SK-N-SH (cell line): Measurements from ENCODE around the gene HIVEP2. TPM values are rescaled to one million over a fixed set of nuclear protein-coding genes. Genes with fewer than 3 reads are reported as not detected.
A peak's percentile ranks its signal among the peaks of the same experiment; 100 is the strongest.

Source experiments
- CTCF ChIA-PET: fragments of 300-600, 350-600 bp; formaldehyde crosslinking; extraction: SDS; loops from one replicate; lab custom pipeline; 2021; lab: Yijun Ruan, JAX
- POLR2A ChIA-PET: fragments of 350-600 bp; sonication (Branson Sonifier 250); formaldehyde crosslinking; extraction: SDS; loops from one replicate; lab custom pipeline; 2020; ENCODE audit warnings: antibody characterized with exemption, inconsistent platforms; lab: Yijun Ruan, JAX
- DNase-seq: peaks from one replicate; pipeline ENCODE4 v3.0.0; 2012
- H2AFZ ChIP-seq: fragments of 200-600 bp; sonication (generic); 2 replicates; pipeline ENCODE4 v1.8.1; 2016; ENCODE audit warnings: antibody characterized with exemption, mild to moderate bottlenecking, low read depth
- H3F3A ChIP-seq: fragments of 200-600 bp; sonication (generic); replicated peaks from 2 replicates; pipeline ENCODE3; 2016; ENCODE audit warnings: antibody characterized with exemption, mild to moderate bottlenecking; ENCODE audit not compliant: insufficient read depth
- H3K27ac ChIP-seq, 2 experiments: fragments of 200-500 bp in 1 of 2; fragments of 200-600 bp in 1 of 2; sonication (Bioruptor generic) in 1 of 2; sonication (generic), shearing (Covaris generic) in 1 of 2; 2 replicates each; pipeline versions ENCODE4 v1.5.1 to v1.6.1; 2014 to 2016; ENCODE audit warnings: low read depth in 2 of 2, inconsistent platforms in 1 of 2, low read length in 1 of 2, mild to moderate bottlenecking in 1 of 2, mixed read lengths in 1 of 2
- H3K27me3 ChIP-seq: fragments of 200-600 bp; sonication (generic), shearing (Covaris generic); 2 replicates; pipeline ENCODE4 v1.6.1; 2016; ENCODE audit warnings: mixed run types; ENCODE audit not compliant: insufficient read depth
- H3K36me3 ChIP-seq, 2 experiments: fragments of 200-500 bp in 1 of 2; fragments of 200-600 bp in 1 of 2; sonication (Bioruptor generic) in 1 of 2; sonication (generic) in 1 of 2; replicated peaks in 1 of 2; 2 replicates each; pipeline versions ENCODE3 to v1.5.1; 2014 to 2016; ENCODE audit warnings: low read length in 1 of 2, mild to moderate bottlenecking in 1 of 2; ENCODE audit not compliant: insufficient read depth in 2 of 2, control insufficient read depth in 1 of 2
- H3K4me1 ChIP-seq, 2 experiments: fragments of 200-500 bp in 1 of 2; fragments of 200-600 bp in 1 of 2; sonication (Bioruptor generic) in 1 of 2; sonication (generic), shearing (Covaris generic) in 1 of 2; 2 replicates each; pipeline versions ENCODE4 v1.5.1 to v1.6.1; 2014 to 2016; ENCODE audit warnings: low read depth in 1 of 2, low read length in 1 of 2, mixed run types in 1 of 2; ENCODE audit not compliant: insufficient read depth in 2 of 2, control insufficient read depth in 1 of 2
- H3K4me2 ChIP-seq: fragments of 200-600 bp; sonication (generic), shearing (Covaris generic); 2 replicates; pipeline ENCODE4 v1.6.1; 2017; ENCODE audit warnings: mixed run types
- H3K4me3 ChIP-seq, 2 experiments: fragments of 200-500 bp in 1 of 2; fragments of 200-600 bp in 1 of 2; sonication (Bioruptor generic) in 1 of 2; sonication (generic), shearing (Covaris generic) in 1 of 2; 2 replicates each; pipeline versions ENCODE4 v1.5.1 to v1.8.1; 2014 to 2016; ENCODE audit warnings: low read depth in 2 of 2, inconsistent platforms in 1 of 2, low read length in 1 of 2, mild to moderate bottlenecking in 1 of 2, mixed read lengths in 1 of 2, moderate library complexity in 1 of 2
- H3K79me2 ChIP-seq: fragments of 200-600 bp; sonication (generic); 2 replicates; pipeline ENCODE4 v1.8.1; 2017; ENCODE audit warnings: mild to moderate bottlenecking; ENCODE audit not compliant: insufficient read depth
- H3K9ac ChIP-seq: fragments of 200-600 bp; sonication (generic); 2 replicates; pipeline ENCODE4 v1.6.1; 2017; ENCODE audit warnings: mixed run types
- H3K9me2 ChIP-seq: fragments of 200-600 bp; sonication (generic); 2 replicates; pipeline ENCODE4 v1.6.1; 2017; ENCODE audit warnings: mixed run types
- H3K9me3 ChIP-seq: fragments of 200-600 bp; sonication (generic); 2 replicates; pipeline ENCODE4 v1.6.1; 2017; ENCODE audit warnings: mixed run types, mild to moderate bottlenecking, moderate library complexity
- H4K20me1 ChIP-seq: fragments of 200-600 bp; sonication (generic); 2 replicates; pipeline ENCODE4 v1.6.1; 2017; ENCODE audit warnings: mild to moderate bottlenecking, mixed run types; ENCODE audit not compliant: insufficient read depth
- CHD2 ChIP-seq: fragments of 150-350 bp; IDR thresholded peaks from 2 replicates; pipeline ENCODE4 v1.6.1; 2018; ENCODE audit warnings: low read length; ENCODE audit not compliant: partially characterized antibody
- ELF1 ChIP-seq: IDR thresholded peaks from 2 replicates; pipeline ENCODE4 v1.4.0; 2012
- EP300 ChIP-seq, 2 experiments: IDR thresholded peaks; 2 replicates each; pipeline versions ENCODE4 v1.4.0 to v1.6.1; 2012; ENCODE audit warnings: borderline replicate concordance in 1 of 2, low read depth in 1 of 2, low read length in 1 of 2
- FOSL2 ChIP-seq: IDR thresholded peaks from 2 replicates; pipeline ENCODE4 v1.4.0; 2012; ENCODE audit warnings: low read depth, mild to moderate bottlenecking, moderate library complexity, borderline replicate concordance
- GABPA ChIP-seq: IDR thresholded peaks from 2 replicates; pipeline ENCODE4 v1.4.0; 2012; ENCODE audit warnings: low read depth, mild to moderate bottlenecking
- GATA2 ChIP-seq: sonication (generic); formaldehyde crosslinking; IDR thresholded peaks from 2 replicates; pipeline ENCODE4 v1.5.0; 2020; ENCODE audit warnings: mild to moderate bottlenecking, missing genetic modification reagents
- JUND ChIP-seq: IDR thresholded peaks from 2 replicates; pipeline ENCODE4 v1.4.0; 2012
- MXI1 ChIP-seq: IDR thresholded peaks from 2 replicates; pipeline ENCODE4 v1.6.1; 2012; ENCODE audit warnings: mild to moderate bottlenecking, low read depth, low read length, improper control_type of control experiment
- NFIC ChIP-seq: IDR thresholded peaks from 2 replicates; pipeline ENCODE4 v1.4.0; 2012; ENCODE audit warnings: borderline replicate concordance
- RAD21 ChIP-seq: IDR thresholded peaks from 2 replicates; pipeline ENCODE4 v1.6.1; 2012; ENCODE audit warnings: mild to moderate bottlenecking, low read length
- RCOR1 ChIP-seq: fragments of 150-350 bp; IDR thresholded peaks from 2 replicates; pipeline ENCODE4 v1.6.1; 2017; ENCODE audit warnings: antibody characterized with exemption, low read length
- RFX5 ChIP-seq: IDR thresholded peaks from 2 replicates; pipeline ENCODE4 v1.6.1; 2012; ENCODE audit warnings: mild to moderate bottlenecking, improper control_type of control experiment, low read length
- RXRA ChIP-seq: IDR thresholded peaks from 2 replicates; pipeline ENCODE4 v1.4.0; 2012; ENCODE audit warnings: low read depth, mild to moderate bottlenecking, borderline replicate concordance
- TEAD4 ChIP-seq: IDR thresholded peaks from 2 replicates; pipeline ENCODE4 v1.4.0; 2012; ENCODE audit warnings: mild to moderate bottlenecking, borderline replicate concordance; ENCODE audit not compliant: insufficient read depth
- WGBS: methylation state at CpG from one replicate; pipeline ENCODE4 v1.1.6; 2017; ENCODE audit warnings: low lambda C conversion rate; 5-methylcytosine and 5-hydroxymethylcytosine counted together
- polyA plus RNA-seq, 3 experiments: library from polyadenylated mRNA; depleted of rRNA; stranded (reverse); fragments of >200 nt; gene quantifications; 2 replicates each; pipeline ENCODE4 v1.2.3, GENCODE V29; 2012
- TF ChIP-seq, protein P1 (sequence below): IDR thresholded peaks from 2 replicates; pipeline ENCODE4 v1.4.0; 2012; ENCODE audit warnings: low read depth
- TF ChIP-seq, protein P2 (sequence below): fragments of 150-350 bp; IDR thresholded peaks from 2 replicates; pipeline ENCODE4 v1.6.1; 2017; ENCODE audit warnings: antibody characterized with exemption, low read length, low read depth, borderline replicate concordance
- TF ChIP-seq, protein P3 (sequence below): IDR thresholded peaks from 2 replicates; pipeline ENCODE4 v1.6.1; 2012; ENCODE audit warnings: mild to moderate bottlenecking, low read depth, low read length, moderate library complexity

HIVEP2 gene
- polyA plus RNA-seq, 1 of the 3 experiments (the other 2 are of a cell fraction): 2.5 TPM

DNA sequence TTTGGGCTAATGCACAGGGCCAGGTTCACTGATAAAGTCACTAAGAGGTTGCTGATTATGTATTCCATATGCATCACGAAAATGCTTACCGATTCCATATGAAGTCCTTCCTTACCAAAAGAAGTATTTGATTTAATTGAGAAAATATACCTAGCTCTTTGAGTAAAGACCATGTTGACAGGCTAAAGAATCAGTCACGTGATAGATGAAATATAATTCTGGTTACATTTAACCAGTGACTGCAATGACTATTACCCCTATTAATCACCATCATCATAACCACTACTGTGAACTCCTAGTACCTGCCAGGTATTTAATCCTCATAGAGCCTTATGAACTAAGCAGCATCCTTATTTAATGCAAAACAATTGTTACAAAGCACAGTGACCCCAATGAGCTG is 110.1 kb downstream of the HIVEP2 start:
- H3K9me2 ChIP-seq: no peaks in the 10 kb centered on the region
- H3K27ac ChIP-seq: no peak overlapping the region
- no peak overlapping the region for H2AFZ ChIP-seq
- no peak for DNase-seq
- H3K79me2 ChIP-seq: peaks cover 57% of the 10 kb centered on the region
- no peak overlapping the region for H3K4me3 ChIP-seq
- ChIA-PET POLR2A (no interaction called here), CTCF (interaction anchor here (1.3 to 1.7 kb wide), 2 partner anchors 21 to 142 kb away, joined by 3 to 7 read pairs; no protein-coding TSS in a partner anchor)
- 96% methylated on average over 3 of the region's 3 CpGs for WGBS
- peaks cover 11 to 13% of the 10 kb centered on the region in 2 experiments; a peak in 3 of 4 replicates for H3K4me1 ChIP-seq
- no peak for TF ChIP-seq GATA2 (CRISPR knock-in tag)
- no peak for TF ChIP-seq EP300 (IDR thresholded peaks at IDR 0.05; ENCODE audit: borderline replicate concordance in 1 of 2, low read depth in 1 of 2, low read length in 1 of 2)
- TF ChIP-seq RXRA: no peak
- no peak for TF ChIP-seq ELF1
- TF ChIP-seq TEAD4: no peak
- TF ChIP-seq CHD2: no peak
- no peak for TF ChIP-seq JUND
- TF ChIP-seq FOSL2: no peak
- no peak for TF ChIP-seq RAD21
- TF ChIP-seq, protein P1, sequence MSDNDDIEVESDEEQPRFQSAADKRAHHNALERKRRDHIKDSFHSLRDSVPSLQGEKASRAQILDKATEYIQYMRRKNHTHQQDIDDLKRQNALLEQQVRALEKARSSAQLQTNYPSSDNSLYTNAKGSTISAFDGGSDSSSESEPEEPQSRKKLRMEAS: no peak
- no peak for TF ChIP-seq RFX5
- no peak overlapping the region for H3K4me2 ChIP-seq
- H4K20me1 ChIP-seq: no peaks in the 10 kb centered on the region
- no peaks in the 10 kb centered on the region for H3K27me3 ChIP-seq
- H3F3A ChIP-seq: peaks cover 16% of the 10 kb centered on the region
- no peaks in the 10 kb centered on the region for H3K9me3 ChIP-seq
- H3K9ac ChIP-seq: no peak overlapping the region
- peaks cover 0 to 4% of the 10 kb centered on the region in 2 experiments for H3K36me3 ChIP-seq

DNA sequence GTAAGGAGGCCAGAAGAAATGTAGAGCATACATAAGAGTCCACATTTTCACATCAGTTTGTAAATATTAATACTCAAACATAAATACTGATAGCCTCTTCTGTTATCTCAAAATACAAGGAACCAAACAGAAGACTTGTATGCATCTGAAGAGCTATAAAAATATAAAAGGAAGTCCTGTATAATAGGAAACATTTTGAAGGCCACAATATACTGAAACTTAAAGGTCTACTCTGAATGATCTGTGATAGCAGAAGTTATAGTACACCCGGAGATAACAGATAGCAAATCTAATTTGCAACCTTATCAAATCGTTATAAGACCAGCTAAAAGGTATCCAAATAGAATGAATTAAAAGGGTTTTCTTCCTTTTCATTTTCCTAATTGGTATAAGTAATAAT is 111.2 kb downstream of the HIVEP2 start:
- POLR2A ChIA-PET: no interaction called here
- Histone ChIP-seq H3K27me3 (no peaks in the 10 kb centered on the region), H4K20me1 (no peaks in the 10 kb centered on the region), H3K9me2 (no peaks in the 10 kb centered on the region), H3F3A (peaks cover 16% of the 10 kb centered on the region), H3K9ac (peak overlapping the region; percentile 46; the same call in 1 of the 2 replicates), H3K27ac (peak overlapping the region in 1 of 2 experiments; percentile 91; a peak in 2 of 4 replicates), H3K9me3 (no peaks in the 10 kb centered on the region), H3K4me2 (peak overlapping the region; percentile 60; the same call in 1 of the 2 replicates), H3K79me2 (peaks cover 58% of the 10 kb centered on the region), H3K4me1 (peaks cover 6 to 13% of the 10 kb centered on the region in 2 experiments; a peak in 3 of 4 replicates), H2AFZ (peak overlapping the region; percentile 39; the same call in 1 of the 2 replicates), H3K36me3 (peaks cover 0 to 4% of the 10 kb centered on the region in 2 experiments), H3K4me3 (no peak overlapping the region)
- DNase-seq: no peak
- 19% methylated on average over 2 of the region's 2 CpGs for WGBS
- CTCF ChIA-PET: no interaction called here
- TF ChIP-seq GATA2 (CRISPR knock-in tag) (peak; percentile 33; the same call in 1 of the 2 replicates), CHD2 (no peak), RAD21 (no peak)

DNA sequence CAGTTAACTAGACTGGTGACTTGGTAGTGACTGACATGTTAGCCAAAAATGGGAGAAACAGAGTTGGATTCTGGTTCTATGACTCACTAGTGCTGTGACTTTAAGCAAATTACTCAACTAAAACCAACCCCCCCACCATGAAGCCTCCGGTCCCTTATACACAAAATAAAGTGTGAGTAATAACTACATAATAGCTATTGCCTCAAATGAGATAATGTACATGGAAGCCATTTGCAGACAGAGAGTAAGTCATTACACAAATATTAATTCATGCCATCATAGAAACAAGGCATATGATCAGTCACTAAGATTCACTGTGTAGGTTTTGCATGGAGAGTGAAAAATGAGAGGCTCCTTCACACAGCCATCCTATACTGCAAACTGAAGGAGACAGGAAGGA is 111.9 kb downstream of the HIVEP2 start:
- H4K20me1 ChIP-seq: no peaks in the 10 kb centered on the region
- H3K27me3 ChIP-seq: no peaks in the 10 kb centered on the region
- peaks cover 16% of the 10 kb centered on the region for H3F3A ChIP-seq
- POLR2A ChIA-PET: no interaction called here
- no peak overlapping the region for H3K4me3 ChIP-seq
- no peaks in the 10 kb centered on the region for H3K9me3 ChIP-seq
- H3K36me3 ChIP-seq: peaks cover 0 to 4% of the 10 kb centered on the region in 2 experiments
- peak overlapping the region; percentile 60; the same call in 1 of the 2 replicates for H3K4me2 ChIP-seq
- no peaks in the 10 kb centered on the region for H3K9me2 ChIP-seq
- H3K27ac ChIP-seq: peak overlapping the region in 1 of 2 experiments; percentile 91; a peak in 2 of 4 replicates
- peaks cover 60% of the 10 kb centered on the region for H3K79me2 ChIP-seq
- H3K9ac ChIP-seq: peak overlapping the region; percentile 56; the same call in 1 of the 2 replicates
- H2AFZ ChIP-seq: peak overlapping the region; percentile 39; the same call in 1 of the 2 replicates
- H3K4me1 ChIP-seq: peaks cover 6 to 13% of the 10 kb centered on the region in 2 experiments; a peak in 3 of 4 replicates
- CTCF ChIA-PET: no interaction called here
- WGBS: 8% methylated on average over 1 of the region's 1 CpG
- no peak for DNase-seq
- TF ChIP-seq, protein P2, sequence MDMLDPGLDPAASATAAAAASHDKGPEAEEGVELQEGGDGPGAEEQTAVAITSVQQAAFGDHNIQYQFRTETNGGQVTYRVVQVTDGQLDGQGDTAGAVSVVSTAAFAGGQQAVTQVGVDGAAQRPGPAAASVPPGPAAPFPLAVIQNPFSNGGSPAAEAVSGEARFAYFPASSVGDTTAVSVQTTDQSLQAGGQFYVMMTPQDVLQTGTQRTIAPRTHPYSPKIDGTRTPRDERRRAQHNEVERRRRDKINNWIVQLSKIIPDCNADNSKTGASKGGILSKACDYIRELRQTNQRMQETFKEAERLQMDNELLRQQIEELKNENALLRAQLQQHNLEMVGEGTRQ: no peak
- TF ChIP-seq MXI1 (no peak), RCOR1 (no peak), GABPA (no peak), TEAD4 (0 out of 2 replicates have a peak, but pooled peaks have one; percentile 9), NFIC (peak; percentile 42; the same call in 1 of the 2 replicates), ELF1 (no peak), EP300 (IDR thresholded peaks at IDR 0.05; ENCODE audit: borderline replicate concordance in 1 of 2, low read depth in 1 of 2, low read length in 1 of 2) (peak in 1 of 2 experiments; percentile 45; a peak in 1 of 4 replicates)
- TF ChIP-seq, protein P3, sequence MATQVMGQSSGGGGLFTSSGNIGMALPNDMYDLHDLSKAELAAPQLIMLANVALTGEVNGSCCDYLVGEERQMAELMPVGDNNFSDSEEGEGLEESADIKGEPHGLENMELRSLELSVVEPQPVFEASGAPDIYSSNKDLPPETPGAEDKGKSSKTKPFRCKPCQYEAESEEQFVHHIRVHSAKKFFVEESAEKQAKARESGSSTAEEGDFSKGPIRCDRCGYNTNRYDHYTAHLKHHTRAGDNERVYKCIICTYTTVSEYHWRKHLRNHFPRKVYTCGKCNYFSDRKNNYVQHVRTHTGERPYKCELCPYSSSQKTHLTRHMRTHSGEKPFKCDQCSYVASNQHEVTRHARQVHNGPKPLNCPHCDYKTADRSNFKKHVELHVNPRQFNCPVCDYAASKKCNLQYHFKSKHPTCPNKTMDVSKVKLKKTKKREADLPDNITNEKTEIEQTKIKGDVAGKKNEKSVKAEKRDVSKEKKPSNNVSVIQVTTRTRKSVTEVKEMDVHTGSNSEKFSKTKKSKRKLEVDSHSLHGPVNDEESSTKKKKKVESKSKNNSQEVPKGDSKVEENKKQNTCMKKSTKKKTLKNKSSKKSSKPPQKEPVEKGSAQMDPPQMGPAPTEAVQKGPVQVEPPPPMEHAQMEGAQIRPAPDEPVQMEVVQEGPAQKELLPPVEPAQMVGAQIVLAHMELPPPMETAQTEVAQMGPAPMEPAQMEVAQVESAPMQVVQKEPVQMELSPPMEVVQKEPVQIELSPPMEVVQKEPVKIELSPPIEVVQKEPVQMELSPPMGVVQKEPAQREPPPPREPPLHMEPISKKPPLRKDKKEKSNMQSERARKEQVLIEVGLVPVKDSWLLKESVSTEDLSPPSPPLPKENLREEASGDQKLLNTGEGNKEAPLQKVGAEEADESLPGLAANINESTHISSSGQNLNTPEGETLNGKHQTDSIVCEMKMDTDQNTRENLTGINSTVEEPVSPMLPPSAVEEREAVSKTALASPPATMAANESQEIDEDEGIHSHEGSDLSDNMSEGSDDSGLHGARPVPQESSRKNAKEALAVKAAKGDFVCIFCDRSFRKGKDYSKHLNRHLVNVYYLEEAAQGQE: no peak
